Adipocyte (in vitro differentiated cells): ENCODE data around the gene SPRN.
"Not testable (repeated sequence)": the region's sequence is repeated elsewhere in the genome, so short reads cannot be mapped to it uniquely, and the experiment has no call there.

ENCODE experiments used
- DNase-seq: peaks from one replicate; pipeline ENCODE4 v3.0.0-alpha.2; 2015; ENCODE audit warnings: low read depth
- H3K27me3 ChIP-seq: replicated peaks from 2 replicates; pipeline ENCODE4 v1.7.0; 2013; ENCODE audit warnings: mild to moderate bottlenecking, low read length, moderate library complexity; ENCODE audit not compliant: control insufficient read depth, insufficient read depth
- H3K36me3 ChIP-seq: 2 replicates; pipeline ENCODE4 v1.7.0; 2013; ENCODE audit warnings: low read length, mild to moderate bottlenecking, moderate library complexity; ENCODE audit not compliant: control insufficient read depth, insufficient read depth, severe bottlenecking
- H3K4me1 ChIP-seq: 2 replicates; pipeline ENCODE4 v1.7.0; 2013; ENCODE audit warnings: mild to moderate bottlenecking, low read length, moderate library complexity; ENCODE audit not compliant: control insufficient read depth, insufficient read depth
- H3K4me3 ChIP-seq: 2 replicates; pipeline ENCODE4 v1.7.0; 2013; ENCODE audit warnings: mild to moderate bottlenecking, low read length, moderate library complexity
- H3K9ac ChIP-seq: 2 replicates; pipeline ENCODE4 v1.7.0; 2013; ENCODE audit warnings: mild to moderate bottlenecking, low read length, moderate library complexity
- H3K9me3 ChIP-seq: 2 replicates; pipeline ENCODE4 v1.7.0; 2013; ENCODE audit warnings: mild to moderate bottlenecking, low read length, moderate library complexity; ENCODE audit not compliant: control insufficient read depth

Gene SPRN

GRCh38 chr10:133377818-133378250, 46.6 kb downstream of the SPRN start:
- no peaks in the 10 kb centered on the region for H3K9me3 ChIP-seq
- no peaks in the 10 kb centered on the region for H3K27me3 ChIP-seq
- peaks cover 9% of the 10 kb centered on the region for H3K4me1 ChIP-seq
- DNase-seq, result no peak
- H3K9ac ChIP-seq, result peak overlapping the region; percentile 87
- H3K4me3 ChIP-seq, result peak overlapping the region; percentile 92
- H3K36me3 ChIP-seq, result no peaks in the 10 kb centered on the region

GRCh38 chr10:133377025-133377817, 47.2 kb downstream of the SPRN start:
- Histone ChIP-seq H3K4me3 (no peak overlapping the region), H3K36me3 (no peaks in the 10 kb centered on the region), H3K27me3 (no peaks in the 10 kb centered on the region), H3K9ac (peak overlapping the region; percentile 87), H3K4me1 (peaks cover 11% of the 10 kb centered on the region), H3K9me3 (no peaks in the 10 kb centered on the region)
- DNase-seq, result no peak

- not testable (repeated sequence) for H3K4me3 ChIP-seq, DNase-seq, H3K9ac ChIP-seq, H3K36me3 ChIP-seq, H3K27me3 ChIP-seq, H3K9me3 ChIP-seq
- peaks cover 21% of the 10 kb centered on the region for H3K4me1 ChIP-seq
These were observed 48.2 kb downstream of the SPRN start for GRCh38 chr10:133376183-133376582.

- H3K36me3 ChIP-seq, result peaks cover 6% of the 10 kb centered on the region
- H3K9ac ChIP-seq, result no peak overlapping the region
- no peak for DNase-seq
- no peaks in the 10 kb centered on the region for H3K27me3 ChIP-seq
- H3K4me3 ChIP-seq, result no peak overlapping the region
- H3K9me3 ChIP-seq, result no peaks in the 10 kb centered on the region
- peaks cover 21% of the 10 kb centered on the region for H3K4me1 ChIP-seq
These were observed 48.9 kb downstream of the SPRN start for GRCh38 chr10:133375357-133376115.

- H3K4me3 ChIP-seq, result peak within 1 kb of the TSS; percentile 83
- peaks cover 27% of the 10 kb centered on the region for H3K36me3 ChIP-seq
- H3K9me3 ChIP-seq, result no peaks in the 10 kb centered on the region
- DNase-seq, result peak; percentile 98
- H3K9ac ChIP-seq, result peak within 1 kb of the TSS; percentile 86
- H3K4me1 ChIP-seq, result peaks cover 17% of the 10 kb centered on the region
- no peaks in the 10 kb centered on the region for H3K27me3 ChIP-seq
These were observed 51.0 kb downstream of the SPRN start, which contains the start of gene ECHS1 for GRCh38 chr10:133373174-133374090. Gene ECHS1, minus strand, starts transcription at chr10:133373354. Its CDS starts 21 bp downstream, at chr10:133373333.

- Histone ChIP-seq H3K4me3 (peak overlapping the region; percentile 75), H3K9me3 (no peaks in the 10 kb centered on the region), H3K27me3 (no peaks in the 10 kb centered on the region), H3K4me1 (peaks cover 17% of the 10 kb centered on the region), H3K9ac (peak overlapping the region; percentile 58), H3K36me3 (peaks cover 34% of the 10 kb centered on the region)
- DNase-seq, result no peak
These were observed 51.9 kb downstream of the SPRN start for GRCh38 chr10:133372507-133372906.
